GM13976 (cell line): ENCODE measurements around the gene CYB5R4.
"Not testable (repeated sequence)": the region's sequence is repeated elsewhere in the genome, so short reads cannot be mapped to it uniquely, and the experiment has no call there.

Experiments used
- DNase-seq: peaks from one replicate; pipeline ENCODE4 v3.0.0; 2012; ENCODE audit warnings: low spot score
- in situ Hi-C: fragments of 300-500 bp; cut with MboI; formaldehyde crosslinking; loops from one replicate; pipeline ENCODE4 v1.12.0; 2022; ENCODE audit warnings: low sequenced_read_pairs, mixed read lengths, inconsistent platforms; ENCODE audit not compliant: unreplicated experiment
- TF ChIP-seq, protein P1 (sequence below): IDR thresholded peaks from 2 replicates; pipeline ENCODE4 v1.5.1; 2012; ENCODE audit warnings: borderline replicate concordance, mild to moderate bottlenecking; ENCODE audit not compliant: insufficient read depth; ENCODE audit errors: extremely low read depth, missing control alignments, control extremely low read depth

CYB5R4 gene

DNA sequence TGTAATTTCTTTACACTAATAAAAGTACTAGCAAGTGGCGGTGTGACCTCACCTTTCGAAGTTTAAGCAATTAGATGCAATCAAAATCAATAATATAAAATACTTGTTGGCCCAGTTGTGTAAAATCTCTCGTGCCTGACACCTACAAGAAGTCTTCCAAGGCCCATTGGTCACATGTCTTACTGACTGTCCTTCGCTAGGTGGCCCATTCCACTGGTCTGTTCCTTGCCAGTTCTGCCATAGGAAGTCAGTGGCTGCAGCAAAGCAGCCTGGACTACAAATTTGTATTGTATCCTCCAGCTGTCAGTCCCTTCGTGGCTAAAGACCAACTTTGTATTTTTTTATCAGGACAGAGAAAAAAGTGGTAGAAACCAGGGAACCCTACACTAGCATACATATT is 61.8 kb downstream of the CYB5R4 start:
- DNase-seq = no peak
- TF ChIP-seq, protein P1, sequence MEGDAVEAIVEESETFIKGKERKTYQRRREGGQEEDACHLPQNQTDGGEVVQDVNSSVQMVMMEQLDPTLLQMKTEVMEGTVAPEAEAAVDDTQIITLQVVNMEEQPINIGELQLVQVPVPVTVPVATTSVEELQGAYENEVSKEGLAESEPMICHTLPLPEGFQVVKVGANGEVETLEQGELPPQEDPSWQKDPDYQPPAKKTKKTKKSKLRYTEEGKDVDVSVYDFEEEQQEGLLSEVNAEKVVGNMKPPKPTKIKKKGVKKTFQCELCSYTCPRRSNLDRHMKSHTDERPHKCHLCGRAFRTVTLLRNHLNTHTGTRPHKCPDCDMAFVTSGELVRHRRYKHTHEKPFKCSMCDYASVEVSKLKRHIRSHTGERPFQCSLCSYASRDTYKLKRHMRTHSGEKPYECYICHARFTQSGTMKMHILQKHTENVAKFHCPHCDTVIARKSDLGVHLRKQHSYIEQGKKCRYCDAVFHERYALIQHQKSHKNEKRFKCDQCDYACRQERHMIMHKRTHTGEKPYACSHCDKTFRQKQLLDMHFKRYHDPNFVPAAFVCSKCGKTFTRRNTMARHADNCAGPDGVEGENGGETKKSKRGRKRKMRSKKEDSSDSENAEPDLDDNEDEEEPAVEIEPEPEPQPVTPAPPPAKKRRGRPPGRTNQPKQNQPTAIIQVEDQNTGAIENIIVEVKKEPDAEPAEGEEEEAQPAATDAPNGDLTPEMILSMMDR = no peak
- in situ Hi-C loops = no loop called here

DNA sequence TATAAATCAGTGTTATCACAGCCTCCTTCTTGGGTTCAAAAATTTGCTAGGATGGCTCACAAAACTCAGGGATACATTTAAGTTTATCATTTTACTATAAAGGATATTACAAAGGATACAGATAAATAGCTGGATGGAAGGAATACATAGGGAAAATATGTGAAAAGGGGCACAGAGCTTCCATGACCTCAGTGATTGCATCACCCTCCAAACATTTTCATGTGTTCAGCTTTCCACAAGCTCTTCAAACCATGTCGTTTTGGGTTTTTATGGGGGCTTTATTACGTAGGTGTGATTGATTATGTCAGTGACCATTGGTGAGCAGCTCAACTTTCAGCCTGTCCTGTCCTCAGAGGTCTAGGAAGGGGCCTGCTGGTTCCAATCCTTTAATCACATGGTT is 68.0 kb downstream of the CYB5R4 start:
- in situ Hi-C loops = no loop called here
- no peak for DNase-seq
- TF ChIP-seq, protein P1 = no peak

DNA sequence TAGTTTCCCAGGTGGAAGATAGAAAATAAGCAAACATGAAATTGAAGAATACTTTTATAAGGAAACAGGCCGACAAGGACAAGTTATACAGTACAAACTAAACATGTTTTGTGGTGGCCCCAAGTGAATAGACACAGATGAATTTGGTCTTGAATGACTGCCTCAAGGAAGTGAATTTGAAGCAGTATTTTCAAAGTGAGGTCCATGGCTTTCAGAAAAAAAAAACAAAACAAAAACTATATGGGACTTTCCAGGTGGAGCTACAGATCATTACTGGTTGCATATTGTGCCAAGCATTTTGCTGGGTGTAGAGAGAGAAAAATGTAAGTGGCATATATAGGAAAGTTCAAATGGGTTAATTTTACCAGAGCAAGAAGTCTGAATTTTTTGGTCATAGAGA is 68.8 kb downstream of the CYB5R4 start:
- no peak for DNase-seq
- in situ Hi-C loops = no loop called here
- TF ChIP-seq, protein P1 = no peak

- DNase-seq, in situ Hi-C loops: not testable (repeated sequence)
Observed at GRCh38 chr6:83946201-83946833, 86.8 kb downstream of the CYB5R4 start.

DNA sequence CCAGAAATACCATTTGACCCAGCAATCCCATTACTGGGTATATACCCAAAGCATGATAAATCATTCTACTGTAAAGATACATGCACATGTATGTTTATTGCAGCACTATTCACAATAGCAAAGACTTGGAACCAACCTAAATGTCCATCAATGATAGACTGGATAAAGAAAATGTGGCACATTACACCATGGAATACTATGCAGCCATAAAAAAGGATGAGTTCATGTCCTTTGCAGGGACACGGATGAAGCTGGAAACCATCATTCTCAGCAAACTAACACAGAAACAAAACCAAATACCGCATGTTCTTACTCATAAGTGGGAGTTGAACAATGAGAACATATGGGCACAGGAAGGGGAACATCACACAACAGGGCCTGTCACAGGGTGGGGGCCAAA is 88.5 kb downstream of the CYB5R4 start:
- DNase-seq, in situ Hi-C loops: not testable (repeated sequence)

GRCh38 chr6:83948851-83949250 is 89.4 kb downstream of the CYB5R4 start:
- in situ Hi-C loops = no loop called here
- TF ChIP-seq, protein P1 = no peak
- no peak for DNase-seq

GRCh38 chr6:83951423-83951822 is 91.9 kb downstream of the CYB5R4 start:
- in situ Hi-C loops, DNase-seq: not testable (repeated sequence)

DNA sequence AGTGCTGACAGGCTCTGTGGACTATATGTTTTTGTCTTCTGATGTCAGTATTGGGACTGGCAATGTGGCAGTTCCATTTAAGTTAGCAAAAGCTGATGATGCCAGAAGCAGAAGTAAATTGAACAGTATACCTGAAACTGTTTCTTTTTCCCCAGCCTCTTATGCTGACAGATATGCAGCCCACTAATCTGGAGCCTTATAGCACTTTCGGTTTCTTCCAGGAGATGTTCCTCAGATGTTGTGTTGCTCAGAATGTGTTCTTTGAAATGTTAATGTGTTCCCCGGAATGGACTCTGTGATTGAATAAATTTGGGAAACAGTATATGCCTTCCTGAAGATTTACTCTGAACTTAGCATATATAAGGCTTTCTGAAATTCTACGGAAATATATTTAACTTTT is 93.3 kb downstream of the CYB5R4 start:
- DNase-seq = no peak
- in situ Hi-C loops = no loop called here
- TF ChIP-seq, protein P1 = no peak
